H9 (cell line): Measurements from ENCODE around the gene DNAAF6. TPM values are rescaled to one million over a fixed set of nuclear protein-coding genes. Genes with fewer than 3 reads are reported as not detected.

Experiments
- DNase-seq: peaks from one replicate; pipeline ENCODE4 v3.0.0-alpha.2; 2017
- H2AFZ ChIP-seq: one replicate; pipeline ENCODE4 v1.6.1; 2013; ENCODE audit warnings: mild to moderate bottlenecking, low read length, control low read depth, moderate library complexity
- H2AK5ac ChIP-seq: 2 replicates; pipeline ENCODE4 v1.6.1; 2013; ENCODE audit warnings: low read length, control low read depth, mixed read lengths; ENCODE audit not compliant: insufficient read length
- H2BK120ac ChIP-seq: one replicate; pipeline ENCODE4 v1.6.1; 2013; ENCODE audit warnings: low read depth, mild to moderate bottlenecking, low read length, control low read depth, inconsistent platforms; ENCODE audit not compliant: poor library complexity, severe bottlenecking
- H2BK12ac ChIP-seq: 2 replicates; pipeline ENCODE4 v1.6.1; 2013; ENCODE audit warnings: low read length, control low read depth, mixed read lengths, low read depth; ENCODE audit not compliant: insufficient read length
- H2BK15ac ChIP-seq: 2 replicates; pipeline ENCODE4 v1.6.1; 2013; ENCODE audit warnings: low read depth, low read length, control low read depth
- H2BK20ac ChIP-seq: one replicate; pipeline ENCODE4 v1.6.1; 2013; ENCODE audit warnings: low read depth, mild to moderate bottlenecking, low read length, control low read depth, inconsistent platforms; ENCODE audit not compliant: poor library complexity, severe bottlenecking
- H2BK5ac ChIP-seq: 2 replicates; pipeline ENCODE4 v1.6.1; 2013; ENCODE audit warnings: low read length, control low read depth, mixed read lengths; ENCODE audit not compliant: insufficient read length
- H3K14ac ChIP-seq: 2 replicates; pipeline ENCODE4 v1.6.1; 2013; ENCODE audit warnings: low read length, control low read depth; ENCODE audit not compliant: insufficient read depth
- H3K18ac ChIP-seq: 2 replicates; pipeline ENCODE4 v1.6.1; 2013; ENCODE audit warnings: low read depth, mild to moderate bottlenecking, mixed read lengths, low read length, control low read depth; ENCODE audit not compliant: insufficient read length
- H3K23ac ChIP-seq: 2 replicates; pipeline ENCODE4 v1.6.1; 2013; ENCODE audit warnings: low read length, control low read depth, mixed read lengths, low read depth; ENCODE audit not compliant: insufficient read length
- H3K23me2 ChIP-seq: 2 replicates; pipeline ENCODE4 v1.6.1; 2013; ENCODE audit warnings: low read depth, mild to moderate bottlenecking, mixed read lengths, low read length, control low read depth; ENCODE audit not compliant: insufficient read length, poor library complexity, severe bottlenecking
- H3K27ac ChIP-seq: 2 replicates; pipeline ENCODE4 v1.5.1; 2013; ENCODE audit warnings: low read length, control low read depth, mixed read lengths, low read depth; ENCODE audit not compliant: insufficient read length
- H3K27me3 ChIP-seq: 2 replicates; pipeline ENCODE4 v1.6.1; 2013; ENCODE audit warnings: low read length, control low read depth, inconsistent platforms; ENCODE audit not compliant: insufficient read depth
- H3K4ac ChIP-seq: 2 replicates; pipeline ENCODE4 v1.6.1; 2013; ENCODE audit warnings: low read depth, mild to moderate bottlenecking, control low read depth, inconsistent platforms, low read length, moderate library complexity
- H3K4me1 ChIP-seq: 2 replicates; pipeline ENCODE4 v1.6.1; 2013; ENCODE audit warnings: low read length, control low read depth, inconsistent platforms; ENCODE audit not compliant: insufficient read depth
- H3K4me2 ChIP-seq: 2 replicates; pipeline ENCODE4 v1.6.1; 2013; ENCODE audit warnings: low read length, control low read depth, mixed read lengths; ENCODE audit not compliant: insufficient read length, insufficient read depth
- H3K56ac ChIP-seq: 2 replicates; pipeline ENCODE4 v1.6.1; 2013; ENCODE audit warnings: low read depth, mild to moderate bottlenecking, mixed read lengths, low read length, control low read depth; ENCODE audit not compliant: insufficient read length
- H3K79me1 ChIP-seq: 2 replicates; pipeline ENCODE4 v1.6.1; 2013; ENCODE audit warnings: low read depth, mild to moderate bottlenecking, moderate library complexity, low read length, control low read depth, inconsistent platforms; ENCODE audit not compliant: insufficient read depth, poor library complexity, severe bottlenecking
- H3K79me2 ChIP-seq: 2 replicates; pipeline ENCODE4 v1.6.1; 2013; ENCODE audit warnings: low read length, control low read depth, inconsistent platforms; ENCODE audit not compliant: insufficient read depth
- H3K9ac ChIP-seq: 2 replicates; pipeline ENCODE4 v1.6.1; 2013; ENCODE audit warnings: low read length, control low read depth, mixed read lengths; ENCODE audit not compliant: insufficient read length; ENCODE audit errors: extremely low read depth
- H3K9me3 ChIP-seq: one replicate; pipeline ENCODE4 v1.6.1; 2013; ENCODE audit warnings: low read depth, low read length, inconsistent platforms; ENCODE audit not compliant: control insufficient read depth
- H3T11ph ChIP-seq: one replicate; pipeline ENCODE4 v1.6.1; 2013; ENCODE audit warnings: mild to moderate bottlenecking, low read length, control low read depth, inconsistent platforms
- H4K20me1 ChIP-seq: one replicate; pipeline ENCODE4 v1.6.1; 2013; ENCODE audit not compliant: control insufficient read depth, insufficient read length, insufficient read depth
- H4K5ac ChIP-seq: 2 replicates; pipeline ENCODE4 v1.6.1; 2013; ENCODE audit warnings: low read depth, mild to moderate bottlenecking, mixed read lengths, low read length, control low read depth; ENCODE audit not compliant: insufficient read length
- H4K8ac ChIP-seq: replicated peaks from 2 replicates; pipeline ENCODE4 v1.6.1; 2013; ENCODE audit warnings: low read length, control low read depth, mixed read lengths, low read depth; ENCODE audit not compliant: insufficient read length
- H4K91ac ChIP-seq: 2 replicates; pipeline ENCODE4 v1.6.1; 2013; ENCODE audit warnings: low read depth, mild to moderate bottlenecking, moderate library complexity, mixed read lengths, low read length, control low read depth; ENCODE audit not compliant: insufficient read length
- H3K27ac Mint-ChIP-seq, 3 experiments: 2 replicates in 2 of 3; 3 replicates in 1 of 3; pipeline ENCODE4 v1.8.0; 2020 to 2021; ENCODE audit warnings: mixed read lengths in 3 of 3, mild to moderate bottlenecking in 1 of 3, moderate library complexity in 1 of 3
- H3K27me3 Mint-ChIP-seq: 2 replicates; pipeline ENCODE4 v1.8.0; 2021; ENCODE audit warnings: low read depth, mild to moderate bottlenecking, moderate library complexity, mixed read lengths
- H3K36me3 Mint-ChIP-seq, 3 experiments: 2 replicates in 2 of 3; 3 replicates in 1 of 3; pipeline ENCODE4 v1.8.0; 2020 to 2021; ENCODE audit warnings: low read depth in 3 of 3, mixed read lengths in 3 of 3; ENCODE audit not compliant: insufficient read depth in 1 of 3
- H3K4me1 Mint-ChIP-seq, 2 experiments: 2 replicates each; pipeline ENCODE4 v1.8.0; 2020; ENCODE audit warnings: mixed read lengths in 2 of 2
- H3K4me3 Mint-ChIP-seq, 2 experiments: 2 replicates in 1 of 2; 3 replicates in 1 of 2; pipeline ENCODE4 v1.8.0; 2020 to 2021; ENCODE audit warnings: mild to moderate bottlenecking in 2 of 2, mixed read lengths in 2 of 2, moderate library complexity in 1 of 2
- H3K9me3 Mint-ChIP-seq, 2 experiments: 2 replicates in 1 of 2; 3 replicates in 1 of 2; pipeline ENCODE4 v1.8.0; 2020; ENCODE audit warnings: mild to moderate bottlenecking in 2 of 2, mixed read lengths in 2 of 2, moderate library complexity in 1 of 2
- WGBS: extraction: QIAGEN DNeasy Blood & Tissue Kit; methylation state at CpG from one replicate; pipeline ENCODE4 v1.1.7; 2013; ENCODE audit warnings: missing lambda C conversion rate, low lambda C conversion rate, mixed read lengths; ENCODE audit not compliant: insufficient read length; ENCODE audit errors: extremely low coverage; 5-methylcytosine and 5-hydroxymethylcytosine counted together
- total RNA-seq: library from RNA; stranded (reverse); gene quantifications from 2 replicates; pipeline ENCODE4 v1.2.1, GENCODE V29; 2021
- TF ChIP-seq, protein P1 (sequence below): fragments of 200-600 bp; sonication (generic); conservative IDR thresholded peaks from 3 replicates; pipeline ENCODE4 v1.8.0; 2021; ENCODE audit warnings: antibody characterized with exemption, mild to moderate bottlenecking

The DNAAF6 gene
- total RNA-seq, 1 experiment from 2014 or later: not detected

DNA sequence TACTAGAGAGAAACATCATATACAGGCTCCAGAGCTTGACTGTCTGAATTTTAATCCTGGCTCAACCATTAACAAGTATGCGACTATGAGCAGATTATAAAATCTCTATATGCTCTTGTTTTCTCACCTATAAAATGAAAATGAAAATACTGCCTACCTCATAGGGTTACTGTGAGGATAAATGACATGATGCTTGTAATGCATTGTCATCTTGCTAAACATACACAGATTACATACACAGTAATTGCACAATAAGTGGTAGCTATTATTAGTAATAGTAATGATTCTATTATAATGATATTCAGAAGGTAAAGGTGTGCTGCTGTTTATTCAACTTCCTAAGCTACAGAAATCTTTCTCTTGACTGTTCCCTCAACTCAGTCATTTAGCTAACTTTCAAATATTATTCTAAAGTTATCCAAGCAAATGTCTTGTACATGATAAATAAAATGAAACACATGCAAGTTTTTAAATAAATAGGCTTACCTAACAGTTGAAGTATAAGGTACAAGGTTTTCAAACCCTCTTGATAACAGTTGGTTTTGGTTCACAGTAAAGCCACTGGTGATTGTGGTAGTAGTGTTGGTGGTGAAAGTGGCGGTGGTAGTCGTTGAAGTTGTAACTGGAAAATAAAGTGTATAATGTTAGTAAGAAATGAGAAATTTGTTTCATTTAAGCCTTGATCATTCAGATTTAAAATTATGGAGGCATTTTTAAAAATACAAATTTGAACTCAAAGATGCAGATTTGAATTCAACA, 39.1 kb upstream of the DNAAF6 start:
- H3K9ac ChIP-seq: no peak overlapping the region
- H3K9me3 ChIP-seq: no peaks in the 10 kb centered on the region
- no peak overlapping the region for H3T11ph ChIP-seq
- no peak overlapping the region for H2BK5ac ChIP-seq
- H3K36me3 Mint-ChIP-seq: peaks cover 5 to 27% (median 15%) of the 10 kb centered on the region in 3 experiments; a peak in 5 of 7 replicates
- H3K4me1 ChIP-seq: no peaks in the 10 kb centered on the region
- H3K23ac ChIP-seq: no peak overlapping the region
- no peak overlapping the region for H2BK120ac ChIP-seq
- no peak overlapping the region for H2AK5ac ChIP-seq
- no peak overlapping the region for H3K18ac ChIP-seq
- peaks cover 5 to 54% of the 10 kb centered on the region in 2 experiments; a peak in 4 of 5 replicates for H3K9me3 Mint-ChIP-seq
- no peak for DNase-seq
- H3K27ac ChIP-seq: no peak overlapping the region
- no peaks in the 10 kb centered on the region for H4K20me1 ChIP-seq
- no peaks in the 10 kb centered on the region for H3K4me1 Mint-ChIP-seq
- no peak overlapping the region for H3K4ac ChIP-seq
- no peaks in the 10 kb centered on the region for H3K79me2 ChIP-seq
- H2AFZ ChIP-seq: no peak overlapping the region
- H2BK20ac ChIP-seq: no peak overlapping the region
- no peaks in the 10 kb centered on the region for H3K27me3 ChIP-seq
- no peak overlapping the region for H4K91ac ChIP-seq
- no peak overlapping the region for H3K4me3 Mint-ChIP-seq
- no peak overlapping the region for H2BK15ac ChIP-seq
- TF ChIP-seq, protein P1, sequence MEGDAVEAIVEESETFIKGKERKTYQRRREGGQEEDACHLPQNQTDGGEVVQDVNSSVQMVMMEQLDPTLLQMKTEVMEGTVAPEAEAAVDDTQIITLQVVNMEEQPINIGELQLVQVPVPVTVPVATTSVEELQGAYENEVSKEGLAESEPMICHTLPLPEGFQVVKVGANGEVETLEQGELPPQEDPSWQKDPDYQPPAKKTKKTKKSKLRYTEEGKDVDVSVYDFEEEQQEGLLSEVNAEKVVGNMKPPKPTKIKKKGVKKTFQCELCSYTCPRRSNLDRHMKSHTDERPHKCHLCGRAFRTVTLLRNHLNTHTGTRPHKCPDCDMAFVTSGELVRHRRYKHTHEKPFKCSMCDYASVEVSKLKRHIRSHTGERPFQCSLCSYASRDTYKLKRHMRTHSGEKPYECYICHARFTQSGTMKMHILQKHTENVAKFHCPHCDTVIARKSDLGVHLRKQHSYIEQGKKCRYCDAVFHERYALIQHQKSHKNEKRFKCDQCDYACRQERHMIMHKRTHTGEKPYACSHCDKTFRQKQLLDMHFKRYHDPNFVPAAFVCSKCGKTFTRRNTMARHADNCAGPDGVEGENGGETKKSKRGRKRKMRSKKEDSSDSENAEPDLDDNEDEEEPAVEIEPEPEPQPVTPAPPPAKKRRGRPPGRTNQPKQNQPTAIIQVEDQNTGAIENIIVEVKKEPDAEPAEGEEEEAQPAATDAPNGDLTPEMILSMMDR: no peak
- H3K4me2 ChIP-seq: no peak overlapping the region
- H3K56ac ChIP-seq: no peak overlapping the region
- no CpG with 5 or more reads among the region's 3 CpGs for WGBS
- H3K14ac ChIP-seq: no peak overlapping the region
- no peaks in the 10 kb centered on the region for H3K27me3 Mint-ChIP-seq
- H3K23me2 ChIP-seq: no peaks in the 10 kb centered on the region
- H3K27ac Mint-ChIP-seq: no peak overlapping the region; a peak in 1 of 7 replicates
- H2BK12ac ChIP-seq: no peak overlapping the region
- H4K5ac ChIP-seq: no peak overlapping the region
- no peak overlapping the region for H4K8ac ChIP-seq
- H3K79me1 ChIP-seq: no peaks in the 10 kb centered on the region
